Liver (tissue), 9 donors: Measurements from ENCODE around the gene SLC44A3. TPM values are rescaled to one million over a fixed set of nuclear protein-coding genes. Genes with fewer than 3 reads are reported as not detected.

Source experiments
- DNase-seq: peaks from one replicate; pipeline ENCODE4 v3.0.0-alpha.2; 2017; ENCODE audit warnings: low spot score
- H3K27ac ChIP-seq, 2 donors: one replicate each; pipeline ENCODE4 v1.7.0; 2013; ENCODE audit warnings: inconsistent platforms in 2 of 2, low read length in 2 of 2, control low read depth in 1 of 2, low read depth in 1 of 2, mild to moderate bottlenecking in 1 of 2
- H3K27me3 ChIP-seq, 4 donors: one replicate each; pipeline versions ENCODE4 v1.6.1 to v1.7.0; 2013; ENCODE audit warnings: low read length in 3 of 4, inconsistent platforms in 1 of 4, mild to moderate bottlenecking in 1 of 4, moderate library complexity in 1 of 4; ENCODE audit not compliant: control insufficient read depth in 4 of 4, insufficient read depth in 4 of 4
- H3K36me3 ChIP-seq, 4 donors: one replicate each; pipeline versions ENCODE4 v1.6.1 to v1.7.0; 2013; ENCODE audit warnings: low read length in 3 of 4, mild to moderate bottlenecking in 3 of 4, low read depth in 1 of 4, moderate library complexity in 1 of 4; ENCODE audit not compliant: control insufficient read depth in 4 of 4, insufficient read depth in 3 of 4
- H3K4me1 ChIP-seq, 4 donors: one replicate each; pipeline versions ENCODE4 v1.6.1 to v1.7.0; 2013; ENCODE audit warnings: low read length in 3 of 4, mild to moderate bottlenecking in 3 of 4, moderate library complexity in 1 of 4; ENCODE audit not compliant: control insufficient read depth in 4 of 4, insufficient read depth in 4 of 4
- H3K4me3 ChIP-seq, 3 donors: one replicate each; pipeline versions ENCODE4 v1.6.1 to v1.7.0; 2013; ENCODE audit warnings: low read length in 3 of 3, control low read depth in 1 of 3, low read depth in 1 of 3, mild to moderate bottlenecking in 1 of 3
- H3K9ac ChIP-seq, 2 donors: one replicate each; pipeline ENCODE4 v1.7.0; 2013; ENCODE audit warnings: low read length in 2 of 2, mild to moderate bottlenecking in 2 of 2, moderate library complexity in 2 of 2, control low read depth in 1 of 2, low read depth in 1 of 2
- H3K9me3 ChIP-seq, 4 donors: one replicate each; pipeline versions ENCODE4 v1.6.1 to v1.7.0; 2013; ENCODE audit warnings: low read length in 3 of 4; ENCODE audit not compliant: control insufficient read depth in 4 of 4
- ATF3 ChIP-seq: IDR thresholded peaks from 2 replicates; pipeline ENCODE4 v1.6.1; 2016; ENCODE audit warnings: antibody characterized with exemption
- CTCF ChIP-seq: fragments of 150-350 bp; IDR thresholded peaks from 2 replicates; pipeline ENCODE4 v1.5.1; 2017; ENCODE audit warnings: improper control_type of control experiment, low read depth, low read length; ENCODE audit not compliant: missing input control
- EGR1 ChIP-seq, 2 donors: IDR thresholded peaks; 2 replicates each; pipeline ENCODE4 v1.6.1; 2016 to 2018; ENCODE audit warnings: antibody characterized with exemption in 2 of 2, low read depth in 2 of 2
- FOXA1 ChIP-seq: IDR thresholded peaks from 2 replicates; pipeline ENCODE4 v1.6.1; 2016; ENCODE audit warnings: antibody characterized with exemption
- FOXA2 ChIP-seq: IDR thresholded peaks from 2 replicates; pipeline ENCODE4 v1.6.1; 2016; ENCODE audit warnings: antibody characterized with exemption
- HNF4A ChIP-seq, 2 donors: conservative IDR thresholded peaks; 2 replicates each; pipeline ENCODE4 v1.6.1; 2016; ENCODE audit warnings: antibody characterized with exemption in 2 of 2, mild to moderate bottlenecking in 2 of 2
- HNF4G ChIP-seq: IDR thresholded peaks from 2 replicates; pipeline ENCODE4 v1.6.1; 2016; ENCODE audit warnings: antibody characterized with exemption
- JUND ChIP-seq, 2 donors: IDR thresholded peaks; 2 replicates each; pipeline ENCODE4 v1.6.1; 2016; ENCODE audit warnings: antibody characterized with exemption in 2 of 2
- MAX ChIP-seq: IDR thresholded peaks from 2 replicates; pipeline ENCODE4 v1.6.1; 2016; ENCODE audit warnings: antibody characterized with exemption
- NR2F2 ChIP-seq: IDR thresholded peaks from 2 replicates; pipeline ENCODE4 v1.6.1; 2016; ENCODE audit warnings: antibody characterized with exemption
- RAD21 ChIP-seq, 2 donors: IDR thresholded peaks; 2 replicates each; pipeline ENCODE4 v1.6.1; 2016; ENCODE audit warnings: antibody characterized with exemption in 2 of 2, mild to moderate bottlenecking in 2 of 2
- REST ChIP-seq: IDR thresholded peaks from 2 replicates; pipeline ENCODE4 v1.6.1; 2016; ENCODE audit warnings: antibody characterized with exemption, mild to moderate bottlenecking
- RXRA ChIP-seq, 2 donors: IDR thresholded peaks; 2 replicates each; pipeline ENCODE4 v1.6.1; 2017 to 2018; ENCODE audit warnings: antibody characterized with exemption in 2 of 2, mild to moderate bottlenecking in 1 of 2
- SP1 ChIP-seq: IDR thresholded peaks from 2 replicates; pipeline ENCODE4 v1.6.1; 2018; ENCODE audit warnings: antibody characterized with exemption, mild to moderate bottlenecking
- TAF1 ChIP-seq: conservative IDR thresholded peaks from 2 replicates; pipeline ENCODE4 v1.6.1; 2016; ENCODE audit warnings: antibody characterized with exemption, mild to moderate bottlenecking
- YY1 ChIP-seq: IDR thresholded peaks from 2 replicates; pipeline ENCODE4 v1.6.1; 2016; ENCODE audit warnings: antibody characterized with exemption, mild to moderate bottlenecking
- WGBS: extraction: QIAGEN DNeasy Blood & Tissue Kit; methylation state at CpG from one replicate; pipeline ENCODE4 v1.1.7; 2013; 5-methylcytosine and 5-hydroxymethylcytosine counted together
- polyA plus RNA-seq, 2 donors: library from polyadenylated mRNA; stranded (reverse) in 1 of 2; unstranded in 1 of 2; fragments of 200-250 nt in 1 of 2; fragments of >200 nt in 1 of 2; fragmentation: Nextera tagmentation in 1 of 2; extraction: Ambion mirVana in 1 of 2; gene quantifications; one replicate each; pipeline versions ENCODE4 v1.2.1 to v1.2.3, GENCODE V29; 2013 to 2015
- total RNA-seq, 2 donors: library from RNA; depleted of rRNA; stranded (reverse); fragments of >200 nt; gene quantifications; one replicate each; pipeline ENCODE4 v1.2.3, GENCODE V29; 2014
- donor health status: healthy.
- donor health status: healthy.
- donor health status: healthy.
- donor health status: healthy.
- donor health status: healthy.

Gene SLC44A3
- total and polyA plus RNA-seq, 4 donors: 2.4 to 2.8 (median 2.7) TPM

- no peaks in the 10 kb centered on the region for H3K27me3 ChIP-seq
- no peaks in the 10 kb centered on the region for H3K9me3 ChIP-seq
- peak overlapping the region; percentile 72 to 85 (median 79) for H3K4me3 ChIP-seq
- peak overlapping the region; percentile 99 for H3K27ac ChIP-seq
- TF ChIP-seq RXRA (IDR thresholded peaks at IDR 0.05) (no peak), ATF3 (no peak), HNF4G (no peak)
- 45% methylated on average over 7 of the region's 7 CpGs for WGBS
- H3K4me1 ChIP-seq: peaks cover 2 to 41% (median 19%) of the 10 kb centered on the region in 4 donors
- no peak for DNase-seq
- peaks cover 0 to 6% (median 4%) of the 10 kb centered on the region in 4 donors for H3K36me3 ChIP-seq
- H3K9ac ChIP-seq: peak overlapping the region; percentile 75 to 81
Measured at GRCh38 chr1:94928293-94928939, 108.3 kb downstream of the SLC44A3 start.

- Histone ChIP-seq H3K36me3 (peaks cover 0 to 7% (median 4%) of the 10 kb centered on the region in 4 donors), H3K27me3 (no peaks in the 10 kb centered on the region), H3K4me3 (peak overlapping the region; percentile 72 to 85 (median 79)), H3K9me3 (no peaks in the 10 kb centered on the region), H3K4me1 (peaks cover 2 to 30% (median 11%) of the 10 kb centered on the region in 4 donors), H3K9ac (peak overlapping the region in 1 of 2 donors; percentile 39), H3K27ac (peak overlapping the region in 1 of 2 donors; percentile 99)
- WGBS: 55% methylated on average over 11 of the region's 11 CpGs
- TF ChIP-seq SP1 (no peak), FOXA1 (no peak), HNF4G (no peak), EGR1 (IDR thresholded peaks at IDR 0.05; ENCODE audit: low read depth in 2 of 2) (no peak), RXRA (IDR thresholded peaks at IDR 0.05) (no peak), HNF4A (conservative IDR thresholded peaks at IDR 0.05) (no peak), CTCF (no peak), NR2F2 (peak; percentile 30)
- DNase-seq: no peak
Measured at GRCh38 chr1:94929351-94930217, 109.4 kb downstream of the SLC44A3 start.

GRCh38 chr1:94931254-94931841 lies 111.2 kb downstream of the SLC44A3 start:
- DNase-seq: no peak
- no peak overlapping the region for H3K27ac ChIP-seq
- no peaks in the 10 kb centered on the region for H3K9me3 ChIP-seq
- H3K9ac ChIP-seq: no peak overlapping the region
- H3K36me3 ChIP-seq: peaks cover 0 to 7% (median 4%) of the 10 kb centered on the region in 4 donors
- no peak for TF ChIP-seq CTCF
- no peak for TF ChIP-seq RXRA (IDR thresholded peaks at IDR 0.05)
- no peak for TF ChIP-seq NR2F2
- TF ChIP-seq TAF1: no peak
- no peak for TF ChIP-seq YY1
- no peak for TF ChIP-seq FOXA2
- no peak for TF ChIP-seq RAD21 (IDR thresholded peaks at IDR 0.05)
- no peak for TF ChIP-seq REST
- TF ChIP-seq MAX: no peak
- TF ChIP-seq JUND (IDR thresholded peaks at IDR 0.05): no peak
- no peak overlapping the region for H3K4me3 ChIP-seq
- WGBS: 95% methylated on average over 7 of the region's 7 CpGs
- no peaks in the 10 kb centered on the region for H3K27me3 ChIP-seq
- peaks cover 2 to 22% (median 9%) of the 10 kb centered on the region in 4 donors for H3K4me1 ChIP-seq
